Measurements from ENCODE around the gene ARHGAP24.
"Not testable (repeated sequence)": the region's sequence is repeated elsewhere in the genome, so short reads cannot be mapped to it uniquely, and the experiment has no call there.

The ARHGAP24 gene

DNA sequence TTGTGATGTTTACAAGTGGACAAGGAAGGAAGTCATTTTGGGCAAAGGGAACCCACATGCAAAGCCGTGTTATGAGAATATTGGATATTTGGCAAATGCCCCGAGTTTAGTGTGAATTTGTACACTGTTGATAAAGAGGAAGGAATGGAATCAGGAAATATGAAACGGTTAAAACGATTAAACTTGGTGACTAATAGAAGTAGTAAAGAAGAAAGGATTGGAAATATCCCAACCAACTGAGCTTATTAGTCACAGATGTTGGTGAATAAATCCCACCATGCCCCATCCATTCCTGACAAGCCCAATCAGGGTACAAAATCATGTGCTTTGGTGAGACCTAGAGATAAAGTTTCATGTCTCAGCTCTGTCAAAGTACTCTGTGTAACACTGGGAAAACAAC is 22.0 kb downstream of the ARHGAP24 start:
- peaks cover 38% of the 10 kb centered on the region for H3K4me1 ChIP-seq (ENCODE audit: insufficient read depth, poor library complexity, severe bottlenecking)
- H3K36me3 ChIP-seq (ENCODE audit: low read depth) = no peaks in the 10 kb centered on the region
- no peaks in the 10 kb centered on the region for H3K27me3 ChIP-seq (ENCODE audit: insufficient read depth, poor library complexity, severe bottlenecking)
- H3K9me3 ChIP-seq (ENCODE audit: severe bottlenecking) = no peaks in the 10 kb centered on the region
- peak; percentile 71 for ATAC-seq (ENCODE audit: low read depth)
- peak overlapping the region; percentile 60 for H3K27ac ChIP-seq (ENCODE audit: poor library complexity, severe bottlenecking)
- DNase-seq (ENCODE audit: low spot score) = no peak
- no peak overlapping the region for H3K4me3 ChIP-seq (ENCODE audit: severe bottlenecking)
- TF ChIP-seq, protein P1, sequence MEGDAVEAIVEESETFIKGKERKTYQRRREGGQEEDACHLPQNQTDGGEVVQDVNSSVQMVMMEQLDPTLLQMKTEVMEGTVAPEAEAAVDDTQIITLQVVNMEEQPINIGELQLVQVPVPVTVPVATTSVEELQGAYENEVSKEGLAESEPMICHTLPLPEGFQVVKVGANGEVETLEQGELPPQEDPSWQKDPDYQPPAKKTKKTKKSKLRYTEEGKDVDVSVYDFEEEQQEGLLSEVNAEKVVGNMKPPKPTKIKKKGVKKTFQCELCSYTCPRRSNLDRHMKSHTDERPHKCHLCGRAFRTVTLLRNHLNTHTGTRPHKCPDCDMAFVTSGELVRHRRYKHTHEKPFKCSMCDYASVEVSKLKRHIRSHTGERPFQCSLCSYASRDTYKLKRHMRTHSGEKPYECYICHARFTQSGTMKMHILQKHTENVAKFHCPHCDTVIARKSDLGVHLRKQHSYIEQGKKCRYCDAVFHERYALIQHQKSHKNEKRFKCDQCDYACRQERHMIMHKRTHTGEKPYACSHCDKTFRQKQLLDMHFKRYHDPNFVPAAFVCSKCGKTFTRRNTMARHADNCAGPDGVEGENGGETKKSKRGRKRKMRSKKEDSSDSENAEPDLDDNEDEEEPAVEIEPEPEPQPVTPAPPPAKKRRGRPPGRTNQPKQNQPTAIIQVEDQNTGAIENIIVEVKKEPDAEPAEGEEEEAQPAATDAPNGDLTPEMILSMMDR (IDR thresholded peaks at IDR 0.05; ENCODE audit: poor library complexity, severe bottlenecking) = no peak

DNA sequence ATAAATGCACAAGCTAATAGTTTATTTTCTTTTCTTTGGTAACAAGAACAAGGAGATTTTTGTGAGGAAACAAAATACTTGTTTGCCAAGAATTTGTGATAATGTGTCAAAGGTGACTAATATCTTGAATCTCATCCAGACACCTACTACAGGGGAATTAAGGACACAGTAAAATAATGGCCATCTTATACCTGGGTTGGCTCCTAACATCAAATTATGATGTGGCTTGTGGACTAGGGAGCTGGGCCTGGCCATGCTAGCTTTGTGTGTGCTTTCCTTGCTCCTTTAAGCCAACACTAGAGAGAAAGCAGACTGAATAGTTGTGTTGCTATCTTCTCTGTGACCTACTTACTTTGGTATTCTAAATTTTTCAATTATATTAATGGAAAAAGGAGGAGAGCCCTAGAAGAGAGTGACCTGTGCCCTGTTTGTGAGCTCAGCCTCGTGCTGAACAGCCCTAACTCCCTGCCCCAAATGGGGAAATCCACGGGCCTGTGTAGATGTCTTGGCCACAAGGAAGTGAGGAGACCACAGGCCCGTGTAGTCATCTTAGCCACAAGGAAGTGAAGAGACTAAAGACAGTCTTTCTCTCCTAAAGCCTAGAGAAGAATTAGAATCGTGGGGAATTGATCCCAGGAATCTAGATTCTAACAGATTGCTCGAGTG is 23.3 kb downstream of the ARHGAP24 start:
- no peak for DNase-seq (ENCODE audit: low spot score)

DNA sequence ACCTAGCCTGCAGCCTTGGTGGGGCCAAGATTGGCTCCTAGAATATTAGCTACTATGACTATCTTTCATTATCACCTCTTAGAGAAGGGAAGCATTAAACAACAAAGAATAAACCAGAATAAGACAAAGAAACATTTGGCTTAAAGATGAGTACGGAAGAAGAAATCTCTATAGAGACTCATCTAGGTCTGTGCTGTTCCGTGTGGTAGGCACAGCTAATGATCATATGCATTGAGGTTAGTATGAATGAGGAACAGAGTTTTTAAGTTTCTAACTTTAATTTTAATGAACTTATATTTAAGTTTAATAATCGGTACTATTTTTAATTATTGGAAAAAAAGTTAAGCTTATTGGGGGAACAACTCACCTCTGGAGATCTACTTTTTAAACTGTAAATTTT is 24.6 kb downstream of the ARHGAP24 start:
- no peaks in the 10 kb centered on the region for H3K27me3 ChIP-seq (ENCODE audit: insufficient read depth, poor library complexity, severe bottlenecking)
- H3K4me3 ChIP-seq (ENCODE audit: severe bottlenecking) = no peak overlapping the region
- no peak for DNase-seq (ENCODE audit: low spot score)
- H3K9me3 ChIP-seq (ENCODE audit: severe bottlenecking) = no peaks in the 10 kb centered on the region
- TF ChIP-seq, protein P1 (IDR thresholded peaks at IDR 0.05; ENCODE audit: poor library complexity, severe bottlenecking) = no peak
- ATAC-seq (ENCODE audit: low read depth) = no peak
- no peak overlapping the region for H3K27ac ChIP-seq (ENCODE audit: poor library complexity, severe bottlenecking)
- peaks cover 38% of the 10 kb centered on the region for H3K4me1 ChIP-seq (ENCODE audit: insufficient read depth, poor library complexity, severe bottlenecking)
- H3K36me3 ChIP-seq (ENCODE audit: low read depth) = no peaks in the 10 kb centered on the region

More for the DNA sequence above, 23.3 kb downstream of the ARHGAP24 start:
- Histone ChIP-seq H3K4me1 (ENCODE audit: insufficient read depth, poor library complexity, severe bottlenecking) (peaks cover 38% of the 10 kb centered on the region), H3K27ac (ENCODE audit: poor library complexity, severe bottlenecking) (peak overlapping the region; percentile 60), H3K9me3 (ENCODE audit: severe bottlenecking) (no peaks in the 10 kb centered on the region), H3K4me3 (ENCODE audit: severe bottlenecking) (no peak overlapping the region), H3K36me3 (ENCODE audit: low read depth) (no peaks in the 10 kb centered on the region), H3K27me3 (ENCODE audit: insufficient read depth, poor library complexity, severe bottlenecking) (no peaks in the 10 kb centered on the region)
- TF ChIP-seq, protein P1 (IDR thresholded peaks at IDR 0.05; ENCODE audit: poor library complexity, severe bottlenecking) = no peak
- ATAC-seq (ENCODE audit: low read depth) = peak; percentile 79

DNA sequence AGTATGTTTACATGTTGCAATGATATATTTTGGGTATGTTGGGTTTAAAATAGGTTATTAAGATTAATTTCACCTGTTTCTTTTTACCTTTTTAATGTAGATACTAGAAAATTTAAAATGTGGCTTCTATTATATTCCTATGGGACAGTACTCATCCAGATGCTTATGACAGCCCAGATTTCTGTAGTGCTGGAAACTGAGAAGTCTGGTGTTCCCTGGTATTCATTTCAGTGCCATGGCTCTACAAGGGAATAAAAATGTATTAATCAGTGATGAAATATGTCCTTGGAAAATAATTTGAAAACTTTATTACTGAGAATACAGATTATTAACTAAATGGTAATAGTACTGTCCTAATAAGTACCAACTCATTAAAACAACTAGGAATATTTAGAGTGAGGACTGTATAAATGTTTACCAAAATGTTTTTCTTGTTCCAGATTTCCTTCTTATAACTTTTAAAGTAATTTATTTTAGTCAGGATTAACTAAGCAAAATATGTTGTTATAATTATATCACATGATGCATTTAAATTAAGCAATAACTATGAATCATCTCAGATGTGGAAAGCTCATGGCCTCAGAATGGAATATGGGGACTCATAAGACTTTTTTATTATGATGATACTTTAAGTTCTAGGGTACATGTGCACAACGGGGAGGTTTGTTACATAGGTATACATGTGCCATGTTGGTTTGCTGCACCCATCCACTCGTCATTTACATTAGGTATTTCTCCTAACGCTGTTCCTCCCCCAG is 25.3 kb downstream of the ARHGAP24 start:
- Histone ChIP-seq H3K27ac (ENCODE audit: poor library complexity, severe bottlenecking) (no peak overlapping the region), H3K9me3 (ENCODE audit: severe bottlenecking) (no peaks in the 10 kb centered on the region), H3K4me1 (ENCODE audit: insufficient read depth, poor library complexity, severe bottlenecking) (peaks cover 38% of the 10 kb centered on the region), H3K27me3 (ENCODE audit: insufficient read depth, poor library complexity, severe bottlenecking) (no peaks in the 10 kb centered on the region), H3K36me3 (ENCODE audit: low read depth) (no peaks in the 10 kb centered on the region), H3K4me3 (ENCODE audit: severe bottlenecking) (no peak overlapping the region)
- ATAC-seq (ENCODE audit: low read depth) (no peak), DNase-seq (ENCODE audit: low spot score) (no peak)
- TF ChIP-seq, protein P1 (IDR thresholded peaks at IDR 0.05; ENCODE audit: poor library complexity, severe bottlenecking) = no peak

DNA sequence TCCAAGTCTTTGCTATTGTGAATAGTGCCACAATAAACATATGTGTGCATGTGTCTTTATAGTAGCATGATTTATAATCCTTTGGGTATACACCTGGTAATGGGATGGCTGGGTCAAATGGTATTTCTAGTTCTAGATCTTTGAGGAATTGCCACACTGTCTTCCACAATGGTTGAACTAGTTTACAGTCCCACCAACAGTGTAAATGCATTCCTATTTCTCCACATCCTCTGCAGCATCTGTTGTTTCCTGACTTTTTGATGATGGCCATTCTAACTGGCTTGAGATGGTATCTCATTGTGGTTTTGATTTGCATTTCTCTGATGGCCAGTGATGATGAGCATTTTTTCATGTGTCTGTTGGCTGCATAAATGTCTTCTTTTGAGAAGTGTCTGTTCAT is 26.2 kb downstream of the ARHGAP24 start:
- ATAC-seq (ENCODE audit: low read depth); H3K9me3 ChIP-seq (ENCODE audit: severe bottlenecking); H3K27me3 ChIP-seq (ENCODE audit: insufficient read depth, poor library complexity, severe bottlenecking); H3K27ac ChIP-seq (ENCODE audit: poor library complexity, severe bottlenecking); H3K36me3 ChIP-seq (ENCODE audit: low read depth); DNase-seq (ENCODE audit: low spot score); H3K4me3 ChIP-seq (ENCODE audit: severe bottlenecking): not testable (repeated sequence)
- peaks cover 32% of the 10 kb centered on the region for H3K4me1 ChIP-seq (ENCODE audit: insufficient read depth, poor library complexity, severe bottlenecking)
